NCI-H1930 (cell line): ENCODE measurements around the gene GALNT8.
A peak's percentile ranks its signal among the peaks of the same experiment; 100 is the strongest.
"Not testable (repeated sequence)": the region's sequence is repeated elsewhere in the genome, so short reads cannot be mapped to it uniquely, and the experiment has no call there.

Experiments
- DNase-seq, 2 experiments: peaks; one replicate each; lab custom pipeline; 2025; lab: John Stamatoyannopoulos, UW

The GALNT8 gene

DNA sequence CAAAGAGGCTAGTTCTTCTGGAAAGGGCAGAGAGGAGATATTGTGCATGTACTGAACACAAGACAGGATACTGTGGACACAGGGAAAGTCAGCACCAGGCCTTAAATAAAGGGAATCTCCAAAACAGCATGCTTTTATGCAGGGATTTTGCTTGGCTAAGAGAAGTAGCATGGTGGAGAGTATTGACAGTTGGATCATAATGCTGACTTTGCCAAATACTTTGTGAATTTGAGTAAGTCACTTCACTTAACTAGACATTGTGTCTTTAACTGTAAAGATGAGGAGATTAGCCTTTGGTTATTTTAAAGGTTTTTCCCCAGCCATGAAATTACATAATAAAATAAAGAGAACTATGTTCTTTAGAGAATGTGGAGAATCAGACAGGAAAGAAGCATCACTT lies 24.5 kb downstream of the GALNT8 start:
- no peak for DNase-seq

DNA sequence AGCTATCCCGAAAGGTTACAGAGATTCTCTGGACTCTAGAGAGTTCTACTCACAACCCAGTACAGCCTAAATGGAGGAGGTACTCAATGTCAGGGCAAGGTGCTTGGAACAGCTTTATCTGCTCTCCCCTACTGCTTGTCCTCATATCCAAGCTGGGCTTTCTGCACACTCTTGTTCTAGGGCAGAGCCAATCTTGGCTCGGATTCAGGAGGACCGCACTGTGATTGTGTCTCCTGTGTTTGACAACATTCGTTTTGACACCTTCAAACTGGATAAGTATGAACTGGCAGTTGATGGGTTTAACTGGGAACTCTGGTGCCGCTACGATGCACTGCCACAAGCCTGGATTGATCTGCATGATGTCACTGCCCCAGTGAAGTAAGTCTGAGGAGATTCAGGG lies 25.0 kb downstream of the GALNT8 start:
- no peak for DNase-seq

GRCh38 chr12:4751654-4752053 lies 31.5 kb downstream of the GALNT8 start:
- DNase-seq, result not testable (repeated sequence)

DNA sequence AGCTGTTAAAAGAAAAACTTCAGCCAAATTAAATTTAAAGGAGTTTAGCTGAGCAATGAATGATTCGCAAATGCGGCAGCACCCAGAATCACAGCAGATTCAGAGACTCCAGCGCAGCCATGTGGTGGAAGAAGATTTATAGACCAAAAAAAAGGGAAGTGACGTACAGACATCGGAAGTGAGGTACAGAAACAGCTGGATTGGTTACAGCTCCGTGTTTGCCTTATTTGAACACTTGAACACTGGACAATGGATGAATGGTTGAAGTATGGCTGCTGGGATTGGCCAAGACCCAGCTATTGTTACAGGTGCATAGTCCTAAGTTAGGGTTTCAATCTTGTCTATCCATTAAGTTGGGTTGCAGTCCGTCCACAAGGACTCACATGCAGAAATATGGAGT lies 42.6 kb downstream of the GALNT8 start:
- peak; percentile 26 to 31 for DNase-seq

DNA sequence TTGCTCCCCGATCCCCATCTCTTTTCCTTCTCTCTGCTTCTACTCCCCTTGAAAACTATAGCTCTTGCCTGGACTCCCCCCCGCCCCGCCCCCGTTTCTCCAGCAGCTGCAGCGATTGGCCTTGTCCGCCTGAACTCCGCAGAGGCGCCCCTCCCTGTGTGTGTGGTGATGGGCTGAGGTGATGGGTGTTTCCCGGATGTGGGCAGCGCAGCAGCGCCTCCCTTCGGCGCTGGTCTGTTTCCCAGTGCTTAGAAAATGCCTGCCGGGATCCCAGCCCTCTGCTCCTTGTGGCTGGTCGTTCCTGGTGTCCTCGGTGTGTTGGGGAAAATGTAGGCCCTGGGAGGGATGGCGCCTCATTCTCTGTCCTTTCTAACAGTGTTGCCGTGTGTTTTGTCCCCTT lies 43.3 kb downstream of the GALNT8 start:
- peak; percentile 65 to 82 for DNase-seq

DNA sequence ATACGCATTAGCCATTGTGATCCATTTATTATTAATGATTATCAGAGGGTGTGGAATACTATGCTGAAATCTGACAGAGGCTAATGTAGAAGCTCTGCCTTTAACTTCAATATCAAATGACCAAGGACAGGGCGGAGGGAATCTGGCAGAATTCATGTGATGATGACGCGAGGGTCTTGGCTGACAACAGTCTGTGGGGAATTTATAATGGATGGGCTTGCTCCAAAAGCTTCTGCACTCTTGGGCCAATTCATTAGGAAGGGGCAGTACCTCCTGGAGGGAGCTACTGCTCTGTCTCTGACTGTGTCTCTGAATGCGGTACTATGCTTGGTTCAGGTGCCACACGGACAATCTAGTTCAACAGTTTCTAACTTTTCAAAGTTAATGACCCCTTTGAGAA lies 46.2 kb downstream of the GALNT8 start:
- DNase-seq, result no peak

DNA sequence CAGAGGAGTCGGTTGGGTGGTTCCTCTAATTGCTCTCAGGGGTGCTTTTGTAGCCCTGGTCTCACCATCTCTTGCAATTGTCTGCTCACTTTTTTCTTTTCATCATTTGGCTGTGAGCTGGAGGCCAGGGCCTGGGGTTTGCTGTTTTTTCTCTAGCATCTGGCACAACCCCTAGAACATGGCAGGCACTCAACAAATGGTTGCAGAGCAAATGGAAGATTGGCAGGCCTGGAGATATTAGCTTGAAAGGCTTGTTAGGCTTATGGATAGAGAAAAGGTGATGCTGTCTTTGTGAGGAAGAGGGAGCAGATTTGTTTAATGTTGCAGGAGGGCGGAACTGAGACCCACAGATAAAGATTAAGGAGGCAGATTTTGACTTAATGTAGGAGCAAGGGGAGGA lies 47.0 kb downstream of the GALNT8 start:
- DNase-seq, result no peak

- no peak for DNase-seq
Observed at GRCh38 chr12:4768341-4768740, 48.1 kb downstream of the GALNT8 start.

DNA sequence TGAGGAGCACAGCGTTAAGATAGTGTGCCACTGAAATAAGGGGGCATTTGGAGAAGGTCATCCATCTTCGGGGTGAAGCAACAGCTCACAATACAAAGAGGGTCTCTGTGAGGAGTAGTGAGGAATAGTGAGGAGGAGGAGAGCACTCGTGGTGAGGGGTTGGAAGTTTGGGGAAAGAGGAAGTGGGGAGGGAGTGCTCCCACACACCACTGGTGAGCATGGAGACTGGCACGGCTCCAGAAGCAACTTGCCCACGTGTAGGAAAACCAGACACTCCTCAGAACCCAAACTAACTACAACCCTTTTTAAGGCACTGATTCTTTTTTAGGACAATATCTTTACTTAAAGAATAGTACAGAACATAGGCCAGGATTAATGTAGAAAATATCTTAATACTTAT lies 48.9 kb downstream of the GALNT8 start:
- DNase-seq, result no peak

- no peak for DNase-seq
Observed at GRCh38 chr12:4771172-4771959, 51.2 kb downstream of the GALNT8 start.

DNA sequence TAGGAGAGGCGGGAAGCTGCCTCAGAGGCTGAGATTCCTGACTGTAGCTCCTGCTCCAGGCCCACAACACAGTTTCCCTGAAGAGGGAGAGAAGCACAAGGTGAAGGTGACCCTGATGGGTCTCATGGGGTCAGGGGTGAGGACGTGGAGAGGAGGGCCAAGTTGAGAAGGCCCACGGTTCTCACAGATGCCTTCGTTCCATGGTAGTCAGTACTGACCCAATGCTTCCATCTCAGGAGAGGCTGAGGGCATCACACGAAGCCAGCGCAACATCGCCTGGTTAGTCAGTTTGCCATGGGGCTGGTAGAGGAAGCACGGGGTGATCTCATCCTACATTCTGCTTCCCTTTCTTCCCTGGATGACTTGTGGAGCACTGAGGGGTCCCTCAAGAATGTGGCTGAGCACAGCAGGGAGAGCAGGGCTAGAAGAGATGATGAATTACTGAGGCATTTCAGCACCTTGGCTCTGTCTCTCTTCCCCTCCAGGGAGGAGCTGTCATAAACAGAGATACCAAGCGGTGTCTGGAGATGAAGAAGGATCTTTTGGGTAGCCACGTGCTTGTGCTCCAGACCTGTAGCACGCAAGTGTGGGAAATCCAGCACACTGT lies 51.9 kb downstream of the GALNT8 start:
- no peak for DNase-seq

- DNase-seq, result no peak
Observed at GRCh38 chr12:4775936-4776335, 55.7 kb downstream of the GALNT8 start.

DNA sequence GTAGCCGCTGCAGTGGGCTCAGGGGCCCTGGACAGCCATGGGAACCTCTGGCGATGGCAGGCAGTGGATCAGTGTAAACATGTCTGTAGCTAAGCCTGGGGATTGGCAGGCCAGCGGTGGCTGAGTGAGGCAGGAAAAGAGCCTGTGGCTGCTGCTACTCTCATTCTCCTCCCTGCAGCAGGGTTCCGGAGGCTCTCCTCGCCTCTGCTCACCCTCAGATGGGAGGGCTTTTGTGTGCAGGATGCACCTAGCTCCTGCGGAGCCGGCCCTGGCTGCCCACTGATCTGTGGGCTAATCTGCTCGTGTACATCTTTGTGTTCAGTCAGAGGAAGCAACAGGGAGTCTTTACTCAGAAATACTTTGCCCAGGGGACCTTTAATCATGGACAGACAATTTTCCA lies 59.5 kb downstream of the GALNT8 start:
- DNase-seq, result no peak

GRCh38 chr12:4780641-4781611 lies 60.7 kb downstream of the GALNT8 start:
- DNase-seq, result no peak

GRCh38 chr12:4784404-4785054 lies 64.3 kb downstream of the GALNT8 start:
- DNase-seq, result no peak

DNA sequence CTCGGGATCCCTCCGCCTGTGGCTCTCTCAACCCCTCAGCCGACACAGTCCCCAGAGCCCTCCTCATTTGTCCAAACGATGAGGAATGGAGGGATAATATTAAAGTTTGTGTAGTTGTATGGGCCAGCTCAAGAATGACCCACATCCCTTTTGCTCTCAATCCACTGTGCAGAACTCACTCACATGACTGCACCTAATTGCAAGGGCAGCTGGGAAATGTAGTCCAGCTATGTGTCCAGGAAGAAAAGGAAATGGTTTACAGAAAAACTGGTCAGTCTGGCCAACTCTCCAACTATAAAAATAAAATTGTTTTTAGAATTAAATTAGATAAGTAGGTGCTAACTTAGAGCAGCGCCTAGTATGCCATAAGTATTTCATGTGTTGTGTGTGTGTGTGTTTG lies 66.6 kb downstream of the GALNT8 start:
- DNase-seq, result no peak

DNA sequence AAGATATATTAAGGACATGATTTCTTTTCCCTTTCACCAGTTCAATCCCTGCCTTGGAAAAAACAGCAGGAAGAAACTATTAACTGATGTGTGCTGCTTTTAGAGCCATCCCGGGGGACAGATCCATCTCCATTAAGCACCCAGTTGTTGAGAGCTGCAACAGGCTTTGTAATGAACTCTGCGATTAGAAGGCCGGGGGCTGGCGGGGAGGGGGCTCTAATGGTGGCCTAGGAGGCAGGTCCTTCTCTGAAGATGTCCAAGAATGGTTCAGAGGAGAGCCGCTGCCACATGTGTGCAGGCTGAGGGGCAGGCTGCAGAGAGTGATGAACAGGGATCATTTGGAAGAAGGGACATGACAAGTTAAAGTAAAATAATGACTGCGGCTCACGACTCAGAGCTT lies 67.8 kb downstream of the GALNT8 start:
- DNase-seq, result no peak

GRCh38 chr12:4789776-4790175 lies 69.6 kb downstream of the GALNT8 start:
- DNase-seq, result no peak

DNA sequence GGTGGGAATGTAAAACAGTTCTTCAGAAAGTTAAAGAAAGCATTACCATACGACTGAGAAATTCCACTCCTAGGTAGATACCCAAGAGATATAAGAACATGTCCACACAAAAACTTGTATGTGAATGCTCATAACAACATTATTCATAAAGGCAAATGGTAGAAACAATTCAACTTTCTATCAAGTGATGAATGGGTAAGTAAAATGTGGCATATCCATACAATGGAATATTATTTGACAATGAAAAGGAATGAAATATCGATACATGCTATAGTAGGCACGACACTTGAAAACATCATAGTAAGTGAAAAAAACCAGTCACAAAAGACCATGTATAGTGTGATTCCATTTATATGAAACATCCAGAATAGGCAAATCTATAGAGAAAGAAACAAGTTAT lies 71.3 kb downstream of the GALNT8 start:
- DNase-seq, result no peak

DNA sequence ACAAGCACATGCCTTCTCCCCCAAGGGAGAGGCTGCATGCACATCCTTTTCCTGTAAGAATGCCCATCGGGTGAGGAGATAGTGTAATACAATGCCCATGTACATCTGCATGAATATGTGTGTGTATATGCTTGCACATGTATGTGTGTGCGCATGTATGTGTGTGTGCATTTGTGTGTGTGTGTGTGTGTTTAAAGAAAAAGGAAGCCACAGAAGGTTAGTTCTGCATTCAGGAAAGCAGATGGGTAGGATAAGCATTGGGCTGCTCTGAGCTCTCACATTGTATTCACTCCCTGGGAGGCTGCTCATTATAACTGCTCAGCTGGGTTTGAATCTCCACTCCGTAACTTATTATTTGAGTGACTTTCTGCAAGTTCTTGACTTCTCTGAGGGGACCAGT lies 74.3 kb downstream of the GALNT8 start:
- no peak for DNase-seq

- DNase-seq, result no peak
Observed at GRCh38 chr12:4796216-4796615, 76.0 kb downstream of the GALNT8 start.
